IMR-90 (cell line): ENCODE measurements around the gene KIFC3.

Experiments used
- BHLHE40 ChIP-seq: fragments of 150-350 bp; IDR thresholded peaks from 2 replicates; pipeline ENCODE4 v1.6.1; 2016; ENCODE audit warnings: mild to moderate bottlenecking, low read depth, low read length
- CEBPB ChIP-seq: IDR thresholded peaks from 2 replicates; pipeline ENCODE4 v1.6.1; 2012; ENCODE audit warnings: low read depth, low read length, improper control_type of control experiment
- FOS ChIP-seq: fragments of 150-350 bp; IDR thresholded peaks from 2 replicates; pipeline ENCODE4 v1.6.1; 2016; ENCODE audit warnings: low read depth, low read length
- MXI1 ChIP-seq: IDR thresholded peaks from 2 replicates; pipeline ENCODE4 v1.6.1; 2012; ENCODE audit warnings: low read depth, mild to moderate bottlenecking, low read length, moderate library complexity, borderline replicate concordance
- NFE2L2 ChIP-seq: fragments of 150-350 bp; IDR thresholded peaks from 2 replicates; pipeline ENCODE4 v1.6.1; 2016; ENCODE audit warnings: low read depth, mild to moderate bottlenecking, low read length
- POLR2A ChIP-seq: IDR thresholded peaks from 2 replicates; pipeline ENCODE4 v1.6.1; 2012; ENCODE audit warnings: mild to moderate bottlenecking, low read depth, low read length
- RAD21 ChIP-seq: IDR thresholded peaks from 2 replicates; pipeline ENCODE4 v1.6.1; 2012; ENCODE audit warnings: low read length, improper control_type of control experiment
- RCOR1 ChIP-seq: IDR thresholded peaks from 2 replicates; pipeline ENCODE4 v1.6.1; 2012; ENCODE audit warnings: mild to moderate bottlenecking, low read length, improper control_type of control experiment; ENCODE audit not compliant: insufficient replicate concordance
- RFX5 ChIP-seq: IDR thresholded peaks from 2 replicates; pipeline ENCODE4 v1.8.0; 2012; ENCODE audit warnings: low read depth, mild to moderate bottlenecking, low read length, moderate library complexity
- SMC3 ChIP-seq: fragments of 150-350 bp; IDR thresholded peaks from 2 replicates; pipeline ENCODE4 v1.6.1; 2016; ENCODE audit warnings: low read depth, mild to moderate bottlenecking, antibody characterized with exemption, low read length, moderate library complexity
- TF ChIP-seq, protein P1 (sequence below): conservative IDR thresholded peaks from 2 replicates; pipeline ENCODE4 v1.5.1; 2012; ENCODE audit warnings: mild to moderate bottlenecking, low read depth, low read length, improper control_type of control experiment
- TF ChIP-seq, protein P2 (sequence below): fragments of 150-350 bp; IDR thresholded peaks from 2 replicates; pipeline ENCODE4 v1.6.1; 2017; ENCODE audit warnings: mild to moderate bottlenecking, antibody characterized with exemption, low read length, low read depth
- TF ChIP-seq, protein P3 (sequence below): fragments of 150-350 bp; IDR thresholded peaks from 2 replicates; pipeline ENCODE4 v1.6.1; 2016; ENCODE audit warnings: low read depth, mild to moderate bottlenecking, low read length, moderate library complexity, borderline replicate concordance

DNA sequence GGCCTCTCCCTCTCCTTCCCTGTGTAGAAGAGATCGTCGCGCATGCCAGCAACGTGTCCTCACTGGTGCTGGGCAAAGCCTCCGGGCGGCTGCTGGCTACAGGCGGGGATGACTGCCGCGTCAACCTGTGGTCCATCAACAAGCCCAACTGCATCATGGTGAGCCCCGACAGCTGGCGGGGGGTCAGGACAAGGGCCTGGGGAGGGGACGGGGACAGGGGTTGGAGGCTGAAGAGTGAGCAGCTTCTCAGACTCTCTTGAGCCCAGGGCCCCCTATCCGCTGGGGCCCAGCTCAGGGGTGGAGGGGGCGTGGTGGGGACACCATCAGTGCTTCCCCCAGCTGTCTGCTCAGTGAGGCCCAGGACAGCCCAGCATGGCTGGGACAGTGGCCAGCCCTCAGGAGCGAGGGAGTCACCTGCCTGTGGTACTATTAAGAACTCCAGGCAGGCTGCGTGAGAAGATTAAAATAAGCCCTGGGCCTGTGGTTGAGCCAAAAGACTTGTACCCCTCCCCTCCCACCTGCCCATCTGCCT is 60.6 kb downstream of the KIFC3 start:
- TF ChIP-seq BHLHE40: no peak
- no peak for TF ChIP-seq POLR2A
- TF ChIP-seq, protein P1, sequence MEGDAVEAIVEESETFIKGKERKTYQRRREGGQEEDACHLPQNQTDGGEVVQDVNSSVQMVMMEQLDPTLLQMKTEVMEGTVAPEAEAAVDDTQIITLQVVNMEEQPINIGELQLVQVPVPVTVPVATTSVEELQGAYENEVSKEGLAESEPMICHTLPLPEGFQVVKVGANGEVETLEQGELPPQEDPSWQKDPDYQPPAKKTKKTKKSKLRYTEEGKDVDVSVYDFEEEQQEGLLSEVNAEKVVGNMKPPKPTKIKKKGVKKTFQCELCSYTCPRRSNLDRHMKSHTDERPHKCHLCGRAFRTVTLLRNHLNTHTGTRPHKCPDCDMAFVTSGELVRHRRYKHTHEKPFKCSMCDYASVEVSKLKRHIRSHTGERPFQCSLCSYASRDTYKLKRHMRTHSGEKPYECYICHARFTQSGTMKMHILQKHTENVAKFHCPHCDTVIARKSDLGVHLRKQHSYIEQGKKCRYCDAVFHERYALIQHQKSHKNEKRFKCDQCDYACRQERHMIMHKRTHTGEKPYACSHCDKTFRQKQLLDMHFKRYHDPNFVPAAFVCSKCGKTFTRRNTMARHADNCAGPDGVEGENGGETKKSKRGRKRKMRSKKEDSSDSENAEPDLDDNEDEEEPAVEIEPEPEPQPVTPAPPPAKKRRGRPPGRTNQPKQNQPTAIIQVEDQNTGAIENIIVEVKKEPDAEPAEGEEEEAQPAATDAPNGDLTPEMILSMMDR: no peak
- no peak for TF ChIP-seq CEBPB
- TF ChIP-seq, protein P2, sequence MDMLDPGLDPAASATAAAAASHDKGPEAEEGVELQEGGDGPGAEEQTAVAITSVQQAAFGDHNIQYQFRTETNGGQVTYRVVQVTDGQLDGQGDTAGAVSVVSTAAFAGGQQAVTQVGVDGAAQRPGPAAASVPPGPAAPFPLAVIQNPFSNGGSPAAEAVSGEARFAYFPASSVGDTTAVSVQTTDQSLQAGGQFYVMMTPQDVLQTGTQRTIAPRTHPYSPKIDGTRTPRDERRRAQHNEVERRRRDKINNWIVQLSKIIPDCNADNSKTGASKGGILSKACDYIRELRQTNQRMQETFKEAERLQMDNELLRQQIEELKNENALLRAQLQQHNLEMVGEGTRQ: no peak
- no peak for TF ChIP-seq RFX5
- no peak for TF ChIP-seq NFE2L2
- no peak for TF ChIP-seq MXI1
- TF ChIP-seq, protein P3, sequence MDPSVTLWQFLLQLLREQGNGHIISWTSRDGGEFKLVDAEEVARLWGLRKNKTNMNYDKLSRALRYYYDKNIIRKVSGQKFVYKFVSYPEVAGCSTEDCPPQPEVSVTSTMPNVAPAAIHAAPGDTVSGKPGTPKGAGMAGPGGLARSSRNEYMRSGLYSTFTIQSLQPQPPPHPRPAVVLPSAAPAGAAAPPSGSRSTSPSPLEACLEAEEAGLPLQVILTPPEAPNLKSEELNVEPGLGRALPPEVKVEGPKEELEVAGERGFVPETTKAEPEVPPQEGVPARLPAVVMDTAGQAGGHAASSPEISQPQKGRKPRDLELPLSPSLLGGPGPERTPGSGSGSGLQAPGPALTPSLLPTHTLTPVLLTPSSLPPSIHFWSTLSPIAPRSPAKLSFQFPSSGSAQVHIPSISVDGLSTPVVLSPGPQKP: no peak
- TF ChIP-seq FOS: no peak
- TF ChIP-seq RCOR1: no peak
- no peak for TF ChIP-seq RAD21
- TF ChIP-seq SMC3: no peak
